Heart right ventricle (tissue), 16 donors: ENCODE data around the gene PDPN. TPM values are rescaled to one million over a fixed set of nuclear protein-coding genes. Genes with fewer than 3 reads are reported as not detected.
A peak's percentile ranks its signal among the peaks of the same experiment; 100 is the strongest.

Experiments used
- ATAC-seq, 8 donors: fragments of 200-7000 bp; cut with Tn5 transposase; one replicate each; pipeline ENCODE4 v1.9.1; 2020; ENCODE audit warnings: mild to moderate bottlenecking in 8 of 8, moderate library complexity in 8 of 8, moderate number of reproducible peaks in 1 of 8
- DNase-seq, 2 donors: peaks; one replicate each; pipeline ENCODE4 v3.0.0-alpha.2; 2020
- H3K27ac ChIP-seq, 10 donors: fragments of 200-600 bp; sonication (generic) in 2 of 10; one replicate each; pipeline versions ENCODE4 v1.5.0 to v1.8.0; 2020 to 2022; ENCODE audit warnings: mild to moderate bottlenecking in 3 of 10
- H3K27me3 ChIP-seq, 7 donors: fragments of 200-600 bp; one replicate each; pipeline ENCODE4 v1.8.0; 2021 to 2022; ENCODE audit warnings: mild to moderate bottlenecking in 2 of 7
- H3K36me3 ChIP-seq, 9 donors: fragments of 200-600 bp; sonication (generic) in 1 of 9; one replicate each; pipeline versions ENCODE4 v1.5.0 to v1.8.0; 2020 to 2022; ENCODE audit warnings: mild to moderate bottlenecking in 2 of 9
- H3K4me1 ChIP-seq, 9 donors: fragments of 200-600 bp; sonication (generic) in 1 of 9; one replicate each; pipeline versions ENCODE4 v1.5.0 to v1.8.0; 2020 to 2022; ENCODE audit warnings: mild to moderate bottlenecking in 4 of 9
- H3K4me3 ChIP-seq, 10 donors: fragments of 200-600 bp; sonication (generic) in 2 of 10; one replicate each; pipeline versions ENCODE4 v1.5.0 to v1.8.0; 2020 to 2022; ENCODE audit warnings: mild to moderate bottlenecking in 7 of 10, moderate library complexity in 2 of 10
- H3K9me3 ChIP-seq, 11 donors: fragments of 200-600 bp in 10 of 11; sonication (generic) in 2 of 11; one replicate each; pipeline versions ENCODE4 v1.5.0 to v1.8.0; 2013 to 2022; ENCODE audit warnings: mild to moderate bottlenecking in 2 of 11, control low read depth in 1 of 11, moderate library complexity in 1 of 11
- CTCF ChIP-seq, 9 donors: fragments of 200-600 bp; sonication (generic) in 2 of 9; IDR thresholded peaks; one replicate each; pipeline versions ENCODE4 v1.5.0 to v1.8.0; 2021 to 2022; ENCODE audit warnings: antibody characterized with exemption in 9 of 9, mild to moderate bottlenecking in 5 of 9, moderate library complexity in 1 of 9
- WGBS, 2 donors: extraction: QIAGEN DNeasy Blood & Tissue Kit; methylation state at CpG; one replicate each; pipeline ENCODE4 v1.1.7; 2013; ENCODE audit warnings: inconsistent platforms in 1 of 2; 5-methylcytosine and 5-hydroxymethylcytosine counted together
- intact Hi-C, 10 donors: fragments of 100-400 bp; cut with DNase I; formaldehyde crosslinking; loops; one replicate each; pipeline versions ENCODE4 v1.11.1 to v1.14.2; 2022
- polyA plus RNA-seq, 2 donors: library from polyadenylated mRNA; stranded (reverse); fragments of 200-250 nt; gene quantifications; one replicate each; pipeline ENCODE4 v1.2.3, GENCODE V29; 2013
- total RNA-seq, 10 donors: library from RNA; stranded (reverse); fragmentation: NEBNext Ultra II Directional in 3 of 10; extraction: Animal tissue kit (Norgen Biotek cat#: 25700) in 3 of 10; gene quantifications; one replicate each; pipeline versions ENCODE4 v1.2.1 to v1.2.4, GENCODE V29; 2021 to 2023
- donor health status: Arrhythmogenic right ventricular cardiomyopathy.
- donor health status: ischemic (EF 13 %, LVEDD 7.1; RV severe dilation, severe dysfunction).
- donor health status: healthy with polysubstance abuse.
- donor health status: DM: no; HTN: yes; CAD: no.
- donor health status: DM: no; HTN: no; CAD: no.
- donor health status: ischemic (EF 25% LVEDD 6.9; RV normal size, moderate dysfunction).
- donor health status: ischemic (EF 25% LVEDD 5.7; RV mildly dilated, moderate dysfunction).
- donor health status: healthy.
- donor health status: DM: yes; HTN: yes; CAD: no.
- donor health status: Ischemic cardiomyopathy.
- donor health status: ischemic (EF 35%, LVEDD 5.7; RV mildly dilated, moderate dysfunction).
- donor health status: nonischemic (EF 11% LVEDD 7.7; RV severe dilation, severe dysfunction).
- donor health status: DM: yes; HTN: yes; CAD: no.
- donor health status: PGD.
- donor health status: ischemic (EF 29% LVEDD 5.4; RV normal size, mild dysfunction).
- donor health status: nonischemic (EF 23%, LVEDD 6.1; RV moderate dilation, normal function).

The PDPN gene
- total and polyA plus RNA-seq, 12 donors: 4.4 to 165 (median 27.9) TPM

DNA sequence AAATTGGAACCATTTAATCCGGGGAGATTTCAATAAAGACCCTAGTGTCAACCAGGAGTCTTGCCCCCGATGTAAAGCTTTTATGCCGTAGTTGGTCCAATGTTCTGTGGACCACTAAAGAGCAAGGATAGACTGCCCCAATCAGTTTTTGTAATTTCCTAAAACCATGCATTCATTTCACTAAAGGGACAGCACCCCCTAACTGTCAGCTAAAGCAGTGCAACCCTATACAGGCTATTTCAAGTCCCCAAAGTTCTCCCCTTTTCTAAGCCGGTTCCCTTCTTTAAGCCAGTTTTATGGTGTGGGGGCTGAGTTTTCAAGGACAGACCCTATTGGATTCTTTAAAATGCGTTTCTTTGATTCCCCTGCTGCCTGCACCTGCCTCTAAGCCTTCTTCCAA, 12.7 kb upstream of the PDPN start:
- H3K4me1 ChIP-seq: no peaks in the 10 kb centered on the region
- peak in 7 of 9 donors; percentile 30 to 52 (median 41) for TF ChIP-seq CTCF (IDR thresholded peaks at IDR 0.05)
- H3K9me3 ChIP-seq: no peaks in the 10 kb centered on the region
- whole genome bisulfite sequencing, 2 donors: 67 to 72% methylated on average over 5 of the region's 5 CpGs
- ATAC-seq (no peak), DNase-seq (no peak)
- peaks cover 0 to 25% (median 0%) of the 10 kb centered on the region in 7 donors for H3K27me3 ChIP-seq
- H3K27ac ChIP-seq: no peak overlapping the region
- intact Hi-C loops: no loop called here
- H3K4me3 ChIP-seq: no peak overlapping the region
- no peaks in the 10 kb centered on the region for H3K36me3 ChIP-seq

- no peak overlapping the region for H3K27ac ChIP-seq
- H3K4me3 ChIP-seq: no peak overlapping the region
- no peaks in the 10 kb centered on the region for H3K9me3 ChIP-seq
- DNase-seq (no peak), ATAC-seq (no peak)
- 85 to 86% methylated on average over 4 of the region's 4 CpGs for WGBS, 2 donors
- TF ChIP-seq CTCF (IDR thresholded peaks at IDR 0.05): no peak
- peaks cover 0 to 43% (median 11%) of the 10 kb centered on the region in 7 donors for H3K27me3 ChIP-seq
- no peaks in the 10 kb centered on the region for H3K4me1 ChIP-seq
- intact Hi-C loops: no loop called here
- no peaks in the 10 kb centered on the region for H3K36me3 ChIP-seq
Measured at GRCh38 chr1:13573586-13573985, 10.0 kb upstream of the PDPN start.

DNA sequence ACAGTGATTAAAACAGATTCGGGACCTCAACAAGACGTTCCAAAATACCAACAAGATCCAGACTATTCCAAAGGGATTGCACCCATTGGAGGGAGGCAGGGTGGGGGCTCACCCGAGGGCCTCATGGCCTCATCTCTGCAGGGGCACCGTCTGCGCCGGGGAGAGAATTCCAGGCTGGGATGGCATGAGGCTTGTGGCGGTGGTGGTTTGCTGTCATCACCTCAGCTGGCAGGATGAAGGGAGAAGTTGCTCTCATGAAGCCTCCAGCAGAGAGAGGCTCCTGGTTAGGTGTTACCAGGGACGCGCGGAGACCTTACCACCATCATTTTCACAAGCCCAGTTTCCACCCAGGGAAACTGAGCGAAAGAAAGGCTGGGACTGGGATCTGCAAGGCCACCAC, 6.7 kb upstream of the PDPN start:
- Histone ChIP-seq H3K27ac (no peak overlapping the region), H3K4me3 (no peak overlapping the region), H3K9me3 (no peaks in the 10 kb centered on the region), H3K4me1 (no peaks in the 10 kb centered on the region), H3K27me3 (peaks cover 0 to 60% (median 24%) of the 10 kb centered on the region in 7 donors), H3K36me3 (no peaks in the 10 kb centered on the region)
- 38 to 64% methylated on average over 11 of the region's 11 CpGs for WGBS, 2 donors
- TF ChIP-seq CTCF (IDR thresholded peaks at IDR 0.05): no peak
- DNase-seq: no peak
- intact Hi-C loops: no loop called here
- ATAC-seq: peak in 2 of 8 donors; percentile 37 to 70

- Histone ChIP-seq H3K9me3 (no peaks in the 10 kb centered on the region), H3K36me3 (no peaks in the 10 kb centered on the region), H3K27ac (no peak overlapping the region), H3K4me3 (no peak overlapping the region), H3K4me1 (no peaks in the 10 kb centered on the region), H3K27me3 (peaks cover 0 to 70% (median 32%) of the 10 kb centered on the region in 7 donors)
- no peak for TF ChIP-seq CTCF (IDR thresholded peaks at IDR 0.05)
- intact Hi-C loops: no loop called here
- ATAC-seq (no peak), DNase-seq (no peak)
- 75 to 77% methylated on average over 8 of the region's 8 CpGs for WGBS, 2 donors
Measured at GRCh38 chr1:13577846-13578245, 5.8 kb upstream of the PDPN start.
